ENCODE data around the gene ARHGEF19. TPM values are rescaled to one million over a fixed set of nuclear protein-coding genes. Genes with fewer than 3 reads are reported as not detected.

The ARHGEF19 gene
- total RNA-seq, 3 donors from 2014 or later (not counting 1 experiment from before 2014, with no cell fraction given): 14.6 to 18.9 (median 15.8) TPM

- Mint-ChIP-seq H3K27ac (peak overlapping the region; percentile 37 to 69), H3K4me1 (peaks cover 11 to 21% of the 10 kb centered on the region in 2 donors), H3K27me3 (ENCODE audit: low read depth in 2 of 2) (no peaks in the 10 kb centered on the region), H3K4me3 (no peak overlapping the region), H3K9me3 (no peaks in the 10 kb centered on the region), H3K36me3 (no peaks in the 10 kb centered on the region)
- no peaks in the 10 kb centered on the region for H3K27me3 ChIP-seq (ENCODE audit: control insufficient read depth, insufficient read depth, low read length)
- ATAC-seq: peak in 2 of 3 donors; percentile 29 to 34
- peaks cover 39% of the 10 kb centered on the region for H3K36me3 ChIP-seq (ENCODE audit: control insufficient read depth, insufficient read depth, low read length)
- no peak for TF ChIP-seq CTCF (IDR thresholded peaks at IDR 0.05)
- WGBS (ENCODE audit: insufficient coverage): 45% methylated on average over 5 of the region's 7 CpGs
- H3K4me1 ChIP-seq (ENCODE audit: control insufficient read depth, insufficient read depth, low read length): peaks cover 9% of the 10 kb centered on the region
- no peak overlapping the region for H3K4me3 ChIP-seq (ENCODE audit: low read length)
- intact Hi-C loops (cut with micrococcal nuclease): no loop called here
- no peaks in the 10 kb centered on the region for H3K9me3 ChIP-seq (ENCODE audit: control insufficient read depth, insufficient read depth, low read length)
- no peak overlapping the region for H3K27ac ChIP-seq (ENCODE audit: low read length)
- DNase-seq: no peak
These were observed 36.4 kb upstream of the ARHGEF19 start for GRCh38 chr1:16248603-16249516.

- no peaks in the 10 kb centered on the region for H3K36me3 Mint-ChIP-seq
These were observed 35.6 kb upstream of the ARHGEF19 start for GRCh38 chr1:16248007-16248436.

GRCh38 chr1:16247441-16247840 lies 35.0 kb upstream of the ARHGEF19 start:
- DNase-seq (no peak), ATAC-seq (no peak)
- WGBS (ENCODE audit: insufficient coverage): 85% methylated on average over 1 of the region's 2 CpGs
- H3K36me3 ChIP-seq (ENCODE audit: control insufficient read depth, insufficient read depth, low read length): peaks cover 24% of the 10 kb centered on the region
- H3K27ac ChIP-seq (ENCODE audit: low read length): no peak overlapping the region
- H3K27ac Mint-ChIP-seq: peak overlapping the region; percentile 37 to 69
- TF ChIP-seq CTCF (IDR thresholded peaks at IDR 0.05): no peak
- no peaks in the 10 kb centered on the region for H3K9me3 ChIP-seq (ENCODE audit: control insufficient read depth, insufficient read depth, low read length)
- no peaks in the 10 kb centered on the region for H3K27me3 Mint-ChIP-seq (ENCODE audit: low read depth in 2 of 2)
- intact Hi-C loops (cut with micrococcal nuclease): no loop called here
- H3K9me3 Mint-ChIP-seq: no peaks in the 10 kb centered on the region
- H3K27me3 ChIP-seq (ENCODE audit: control insufficient read depth, insufficient read depth, low read length): no peaks in the 10 kb centered on the region
- peaks cover 9% of the 10 kb centered on the region for H3K4me1 ChIP-seq (ENCODE audit: control insufficient read depth, insufficient read depth, low read length)
- H3K4me1 Mint-ChIP-seq: peaks cover 11 to 21% of the 10 kb centered on the region in 2 donors
- no peak overlapping the region for H3K4me3 ChIP-seq (ENCODE audit: low read length)
- H3K4me3 Mint-ChIP-seq: no peak overlapping the region
- H3K36me3 Mint-ChIP-seq: no peaks in the 10 kb centered on the region

More at GRCh38 chr1:16248007-16248436, 35.6 kb upstream of the ARHGEF19 start:
- intact Hi-C loops (cut with micrococcal nuclease): no loop called here
- no peak overlapping the region for H3K27ac ChIP-seq (ENCODE audit: low read length)
- ATAC-seq (no peak), DNase-seq (no peak)
- H3K36me3 ChIP-seq (ENCODE audit: control insufficient read depth, insufficient read depth, low read length): peaks cover 30% of the 10 kb centered on the region
- no peaks in the 10 kb centered on the region for H3K27me3 ChIP-seq (ENCODE audit: control insufficient read depth, insufficient read depth, low read length)
- no peaks in the 10 kb centered on the region for H3K27me3 Mint-ChIP-seq (ENCODE audit: low read depth in 2 of 2)
- H3K4me1 Mint-ChIP-seq: peaks cover 11 to 21% of the 10 kb centered on the region in 2 donors
- no peak for TF ChIP-seq CTCF (IDR thresholded peaks at IDR 0.05)
- peak overlapping the region; percentile 37 to 69 for H3K27ac Mint-ChIP-seq
- H3K4me1 ChIP-seq (ENCODE audit: control insufficient read depth, insufficient read depth, low read length): peaks cover 9% of the 10 kb centered on the region
- no peak overlapping the region for H3K4me3 Mint-ChIP-seq
- H3K9me3 ChIP-seq (ENCODE audit: control insufficient read depth, insufficient read depth, low read length): no peaks in the 10 kb centered on the region
- no peaks in the 10 kb centered on the region for H3K9me3 Mint-ChIP-seq
- no peak overlapping the region for H3K4me3 ChIP-seq (ENCODE audit: low read length)
- 97% methylated on average over 8 of the region's 8 CpGs for WGBS (ENCODE audit: insufficient coverage)

All from natural killer cell (primary cell).